Measurements from ENCODE around the gene TBC1D2B.

Gene TBC1D2B

GRCh38 chr15:78023865-78024518 lies 53.5 kb downstream of the TBC1D2B start:
- H3K4me3 ChIP-seq (ENCODE audit: low read depth, low read length), result no peak overlapping the region
- no peak for TF ChIP-seq CTCF (IDR thresholded peaks at IDR 0.05; ENCODE audit: low read depth, low read length, missing control alignments)
- DNase-seq (ENCODE audit: low read depth), result no peak

- DNase-seq (ENCODE audit: low read depth), result no peak
- H3K4me3 ChIP-seq (ENCODE audit: low read depth, low read length), result no peak overlapping the region
- TF ChIP-seq CTCF (IDR thresholded peaks at IDR 0.05; ENCODE audit: low read depth, low read length, missing control alignments), result no peak
Measured at GRCh38 chr15:78023081-78023665, 54.3 kb downstream of the TBC1D2B start.

GRCh38 chr15:78021761-78022160 lies 55.8 kb downstream of the TBC1D2B start:
- TF ChIP-seq CTCF (IDR thresholded peaks at IDR 0.05; ENCODE audit: low read depth, low read length, missing control alignments), result no peak
- no peak for DNase-seq (ENCODE audit: low read depth)
- H3K4me3 ChIP-seq (ENCODE audit: low read depth, low read length), result no peak overlapping the region

- no peak for TF ChIP-seq CTCF (IDR thresholded peaks at IDR 0.05; ENCODE audit: low read depth, low read length, missing control alignments)
- H3K4me3 ChIP-seq (ENCODE audit: low read depth, low read length), result no peak overlapping the region
Measured at GRCh38 chr15:78020007-78020406, 57.5 kb downstream of the TBC1D2B start.

GRCh38 chr15:78018946-78019644 lies 58.4 kb downstream of the TBC1D2B start:
- no peak for TF ChIP-seq CTCF (IDR thresholded peaks at IDR 0.05; ENCODE audit: low read depth, low read length, missing control alignments)
- H3K4me3 ChIP-seq (ENCODE audit: low read depth, low read length), result no peak overlapping the region
- no peak for DNase-seq (ENCODE audit: low read depth)

More at GRCh38 chr15:78020007-78020406, 57.5 kb downstream of the TBC1D2B start:
- no peak for DNase-seq (ENCODE audit: low read depth)

- TF ChIP-seq CTCF (IDR thresholded peaks at IDR 0.05; ENCODE audit: low read depth, low read length, missing control alignments), result no peak
- no peak for DNase-seq (ENCODE audit: low read depth)
- no peak overlapping the region for H3K4me3 ChIP-seq (ENCODE audit: low read depth, low read length)
Measured at GRCh38 chr15:78018445-78018844, 59.1 kb downstream of the TBC1D2B start.
